IMR-90 (cell line): Measurements from ENCODE around the gene DRD4. TPM values are rescaled to one million over a fixed set of nuclear protein-coding genes. Genes with fewer than 3 reads are reported as not detected.

ENCODE experiments used
- ATAC-seq: fragments of 200-7000 bp; cut with Tn5 transposase; 2 replicates; pipeline ENCODE4 v1.9.1; 2020; ENCODE audit warnings: low read depth, mild to moderate bottlenecking, moderate library complexity
- BruUV-seq: library from RNA; stranded (reverse); fragments of 400-500 nt; replicated peaks from 2 replicates; lab custom pipeline; 2021; lab: Mats Ljungman, UMichigan
- CTCF ChIA-PET: fragments of 300-600 bp; formaldehyde crosslinking; extraction: SDS; loops from one replicate; lab custom pipeline; 2021; ENCODE audit warnings: antibody characterized with exemption; lab: Yijun Ruan, JAX
- POLR2A ChIA-PET: fragments of 300-600 bp; sonication (Branson Sonifier 250); formaldehyde crosslinking; loops from one replicate; lab custom pipeline; 2022; ENCODE audit warnings: antibody characterized with exemption; ENCODE audit not compliant: unreplicated experiment; lab: Charles Lee
- DNase-seq: peaks from one replicate; pipeline ENCODE4 v3.0.0; 2013
- H2AFZ ChIP-seq: replicated peaks from 2 replicates; pipeline ENCODE3; 2013; ENCODE audit warnings: low read length, mild to moderate bottlenecking; ENCODE audit not compliant: poor library complexity
- H2AK5ac ChIP-seq: 2 replicates; pipeline ENCODE4 v1.6.1; 2013; ENCODE audit warnings: low read depth, low read length, inconsistent platforms
- H2AK9ac ChIP-seq: replicated peaks from 2 replicates; pipeline ENCODE3; 2013; ENCODE audit warnings: mild to moderate bottlenecking, low read depth, low read length, moderate library complexity; ENCODE audit not compliant: poor library complexity
- H2BK120ac ChIP-seq: 2 replicates; pipeline ENCODE4 v1.6.1; 2013; ENCODE audit warnings: low read depth, low read length, inconsistent platforms
- H2BK15ac ChIP-seq: 3 replicates; pipeline ENCODE4 v1.6.1; 2013; ENCODE audit warnings: low read depth, low read length, inconsistent platforms
- H2BK20ac ChIP-seq: 2 replicates; pipeline ENCODE4 v1.6.1; 2013; ENCODE audit warnings: low read depth, mild to moderate bottlenecking, inconsistent platforms, low read length, moderate library complexity
- H2BK5ac ChIP-seq: 2 replicates; pipeline ENCODE4 v1.6.1; 2013; ENCODE audit warnings: mild to moderate bottlenecking, low read depth, low read length, inconsistent platforms; ENCODE audit not compliant: poor library complexity, severe bottlenecking
- H3K14ac ChIP-seq: replicated peaks from 2 replicates; pipeline ENCODE4 v1.6.1; 2013; ENCODE audit warnings: low read depth, low read length, inconsistent platforms
- H3K18ac ChIP-seq: 2 replicates; pipeline ENCODE4 v1.6.1; 2013; ENCODE audit warnings: low read depth, low read length, control low read depth
- H3K23ac ChIP-seq: 2 replicates; pipeline ENCODE4 v1.6.1; 2013; ENCODE audit warnings: low read depth, low read length, inconsistent platforms
- H3K27ac ChIP-seq: 2 replicates; pipeline ENCODE4 v1.5.1; 2013; ENCODE audit warnings: mild to moderate bottlenecking, control low read depth, low read length; ENCODE audit not compliant: insufficient read depth
- H3K27me3 ChIP-seq: 2 replicates; pipeline ENCODE4 v1.6.1; 2013; ENCODE audit warnings: low read length; ENCODE audit not compliant: control insufficient read depth, insufficient read depth
- H3K36me3 ChIP-seq: 2 replicates; pipeline ENCODE4 v1.6.1; 2013; ENCODE audit warnings: low read length, mixed read lengths; ENCODE audit not compliant: control insufficient read depth, insufficient read depth
- H3K4ac ChIP-seq: 2 replicates; pipeline ENCODE4 v1.6.1; 2013; ENCODE audit warnings: low read depth, low read length, inconsistent platforms
- H3K4me1 ChIP-seq: 2 replicates; pipeline ENCODE4 v1.6.1; 2013; ENCODE audit warnings: low read length, mixed read lengths; ENCODE audit not compliant: control insufficient read depth, insufficient read depth
- H3K4me2 ChIP-seq: 2 replicates; pipeline ENCODE4 v1.6.1; 2013; ENCODE audit warnings: low read depth, mild to moderate bottlenecking, control low read depth, low read length, moderate library complexity
- H3K4me3 ChIP-seq: 2 replicates; pipeline ENCODE4 v1.5.1; 2013; ENCODE audit warnings: low read depth, mild to moderate bottlenecking, control low read depth, low read length, moderate library complexity; ENCODE audit not compliant: insufficient read depth
- H3K56ac ChIP-seq: 2 replicates; pipeline ENCODE4 v1.6.1; 2013; ENCODE audit warnings: low read length, inconsistent platforms; ENCODE audit not compliant: insufficient read depth; ENCODE audit errors: extremely low read depth
- H3K79me1 ChIP-seq, 2 experiments: 2 replicates each; pipeline ENCODE4 v1.6.1; 2013; ENCODE audit warnings: low read length in 2 of 2, inconsistent platforms in 1 of 2, low read depth in 1 of 2
- H3K9ac ChIP-seq: 2 replicates; pipeline ENCODE4 v1.6.1; 2013; ENCODE audit warnings: low read depth, low read length, control low read depth
- H3K9me1 ChIP-seq: 2 replicates; pipeline ENCODE4 v1.6.1; 2013; ENCODE audit warnings: low read length, inconsistent platforms; ENCODE audit not compliant: insufficient read depth
- H3K9me3 ChIP-seq: 2 replicates; pipeline ENCODE4 v1.6.1; 2013; ENCODE audit warnings: low read length; ENCODE audit not compliant: control insufficient read depth, insufficient read depth
- H4K20me1 ChIP-seq: 2 replicates; pipeline ENCODE4 v1.6.1; 2013; ENCODE audit warnings: low read length, inconsistent platforms; ENCODE audit not compliant: insufficient read depth
- H4K5ac ChIP-seq: 2 replicates; pipeline ENCODE4 v1.6.1; 2013; ENCODE audit warnings: mild to moderate bottlenecking, low read depth, low read length, control low read depth
- H4K8ac ChIP-seq, 2 experiments: 2 replicates each; pipeline ENCODE4 v1.6.1; 2013; ENCODE audit warnings: low read depth in 2 of 2, low read length in 2 of 2, control low read depth in 1 of 2, inconsistent platforms in 1 of 2
- H4K91ac ChIP-seq: 2 replicates; pipeline ENCODE4 v1.6.1; 2013; ENCODE audit warnings: low read depth, low read length, inconsistent platforms; ENCODE audit not compliant: insufficient read depth
- CEBPB ChIP-seq: IDR thresholded peaks from 2 replicates; pipeline ENCODE4 v1.6.1; 2012; ENCODE audit warnings: low read depth, low read length, improper control_type of control experiment
- FOS ChIP-seq: fragments of 150-350 bp; IDR thresholded peaks from 2 replicates; pipeline ENCODE4 v1.6.1; 2016; ENCODE audit warnings: low read depth, low read length
- POLR2A ChIP-seq: IDR thresholded peaks from 2 replicates; pipeline ENCODE4 v1.6.1; 2012; ENCODE audit warnings: mild to moderate bottlenecking, low read depth, low read length
- RAD21 ChIP-seq: IDR thresholded peaks from 2 replicates; pipeline ENCODE4 v1.6.1; 2012; ENCODE audit warnings: low read length, improper control_type of control experiment
- WGBS, 2 experiments: methylation state at CpG; one replicate each; pipeline versions ENCODE4 v1.1.5 to v1.1.7; 2013; ENCODE audit warnings: missing lambda C conversion rate in 2 of 2; ENCODE audit not compliant: insufficient read length in 1 of 2; ENCODE audit errors: extremely low coverage in 2 of 2; 5-methylcytosine and 5-hydroxymethylcytosine counted together
- dilution Hi-C: fragments of 300-500 bp; cut with HindIII; formaldehyde crosslinking; loops from one replicate; pipeline ENCODE4 v1.14.3; 2018; ENCODE audit warnings: low sequenced_read_pairs; ENCODE audit not compliant: unreplicated experiment
- in situ Hi-C: fragments of 300-500 bp; cut with MboI; formaldehyde crosslinking; loops from 3 replicates; pipeline ENCODE4 v1.14.3; 2019; ENCODE audit warnings: low sequenced_read_pairs, inconsistent platforms, mixed read lengths
- intact Hi-C: fragments of 100-400 bp; cut with micrococcal nuclease; formaldehyde crosslinking; loops from 2 replicates; pipeline ENCODE4 v1.10.0; 2022
- polyA plus RNA-seq, 3 experiments: library from polyadenylated mRNA; depleted of rRNA; stranded (reverse); fragments of >200 nt; gene quantifications; 2 replicates each; pipeline ENCODE4 v1.2.3, GENCODE V29; 2012; ENCODE audit warnings: low replicate concordance in 1 of 3
- total RNA-seq: library from RNA; depleted of rRNA; stranded (reverse); fragments of >200 nt; gene quantifications from 2 replicates; pipeline ENCODE4 v1.2.3, GENCODE V29; 2012

Gene DRD4
- total and polyA plus RNA-seq, 2 of the 4 experiments (the other 2 are of a cell fraction): not detected

DNA sequence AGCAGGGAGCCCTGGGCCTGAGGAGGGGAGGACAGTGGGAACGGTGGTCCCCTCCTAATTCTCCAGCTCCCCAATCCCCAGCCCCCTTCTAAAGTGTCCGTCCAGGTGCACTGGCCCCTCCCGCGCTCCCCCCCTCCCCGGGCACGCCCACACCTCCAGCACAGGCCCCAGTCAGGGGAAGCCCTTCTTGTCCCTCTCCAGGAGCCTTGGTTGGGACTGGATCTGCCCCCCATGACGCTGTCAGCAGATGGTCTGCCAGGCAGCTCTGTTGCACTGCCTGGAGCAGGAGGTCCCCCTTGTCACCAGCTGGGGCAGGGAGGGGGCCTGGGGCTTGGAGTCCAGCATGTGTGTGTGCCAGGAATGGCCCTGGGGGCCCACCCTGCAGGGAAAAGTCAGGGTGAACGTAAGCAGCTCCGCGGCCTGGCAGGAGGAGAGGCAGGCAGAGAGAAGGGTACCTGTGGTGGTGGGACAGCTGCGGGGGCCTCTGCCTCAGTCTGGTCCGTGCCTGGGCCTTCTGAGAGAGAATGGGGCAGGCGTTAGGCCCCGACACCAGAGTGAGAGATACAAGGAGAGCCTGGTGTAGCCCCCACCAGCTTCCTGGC, 22.9 kb upstream of the DRD4 start:
- H3K4me1 ChIP-seq: peaks cover 4% of the 10 kb centered on the region; the same call in 1 of the 2 replicates
- no peaks in the 10 kb centered on the region for H3K9me1 ChIP-seq
- ChIA-PET POLR2A (no interaction called here), CTCF (no interaction called here)
- whole genome bisulfite sequencing, 2 experiments: 71% methylated on average over 6 of the region's 14 CpGs; no CpG with 5 or more reads in 1 of the 2 experiments
- H3K18ac ChIP-seq: no peak overlapping the region
- intact Hi-C loops (no loop called here), in situ Hi-C loops (no loop called here), dilution Hi-C loops (no loop called here)
- ATAC-seq (no peak), DNase-seq (no peak)
- no peak overlapping the region for H4K91ac ChIP-seq
- H3K56ac ChIP-seq: no peak overlapping the region
- H4K5ac ChIP-seq: no peak overlapping the region
- H3K23ac ChIP-seq: no peak overlapping the region
- H2AFZ ChIP-seq: no peak overlapping the region
- H2BK20ac ChIP-seq: no peak overlapping the region
- H2AK9ac ChIP-seq: peak overlapping the region; percentile 28
- H2BK5ac ChIP-seq: no peak overlapping the region
- H2BK15ac ChIP-seq: no peak overlapping the region
- no peak for TF ChIP-seq RAD21
- TF ChIP-seq CEBPB: no peak
- no peak for TF ChIP-seq FOS
- TF ChIP-seq POLR2A: no peak
- peaks cover 2 to 36% of the 10 kb centered on the region in 2 experiments; a peak in 3 of 4 replicates for H3K79me1 ChIP-seq
- no peaks in the 10 kb centered on the region for H3K9me3 ChIP-seq
- no TSS peak for BruUV-seq
- no peak overlapping the region for H2BK120ac ChIP-seq
- H3K4me2 ChIP-seq: no peak overlapping the region
- no peak overlapping the region for H4K8ac ChIP-seq
- H3K9ac ChIP-seq: no peak overlapping the region
- H3K4me3 ChIP-seq: no peak overlapping the region
- peaks cover 39% of the 10 kb centered on the region for H4K20me1 ChIP-seq
- no peaks in the 10 kb centered on the region for H3K27me3 ChIP-seq
- no peak overlapping the region for H3K27ac ChIP-seq
- H3K4ac ChIP-seq: no peak overlapping the region
- peaks cover 47% of the 10 kb centered on the region for H3K36me3 ChIP-seq
- H3K14ac ChIP-seq: no peak overlapping the region
- no peak overlapping the region for H2AK5ac ChIP-seq
